Glomerular visceral epithelial cell (primary cell): ENCODE measurements around the gene ZXDC.
A peak's percentile ranks its signal among the peaks of the same experiment; 100 is the strongest.

Experiments
- DNase-seq: peaks from one replicate; pipeline ENCODE4 v3.0.0-alpha.2; 2016; ENCODE audit errors: extremely low spot score

ZXDC gene, protein sequence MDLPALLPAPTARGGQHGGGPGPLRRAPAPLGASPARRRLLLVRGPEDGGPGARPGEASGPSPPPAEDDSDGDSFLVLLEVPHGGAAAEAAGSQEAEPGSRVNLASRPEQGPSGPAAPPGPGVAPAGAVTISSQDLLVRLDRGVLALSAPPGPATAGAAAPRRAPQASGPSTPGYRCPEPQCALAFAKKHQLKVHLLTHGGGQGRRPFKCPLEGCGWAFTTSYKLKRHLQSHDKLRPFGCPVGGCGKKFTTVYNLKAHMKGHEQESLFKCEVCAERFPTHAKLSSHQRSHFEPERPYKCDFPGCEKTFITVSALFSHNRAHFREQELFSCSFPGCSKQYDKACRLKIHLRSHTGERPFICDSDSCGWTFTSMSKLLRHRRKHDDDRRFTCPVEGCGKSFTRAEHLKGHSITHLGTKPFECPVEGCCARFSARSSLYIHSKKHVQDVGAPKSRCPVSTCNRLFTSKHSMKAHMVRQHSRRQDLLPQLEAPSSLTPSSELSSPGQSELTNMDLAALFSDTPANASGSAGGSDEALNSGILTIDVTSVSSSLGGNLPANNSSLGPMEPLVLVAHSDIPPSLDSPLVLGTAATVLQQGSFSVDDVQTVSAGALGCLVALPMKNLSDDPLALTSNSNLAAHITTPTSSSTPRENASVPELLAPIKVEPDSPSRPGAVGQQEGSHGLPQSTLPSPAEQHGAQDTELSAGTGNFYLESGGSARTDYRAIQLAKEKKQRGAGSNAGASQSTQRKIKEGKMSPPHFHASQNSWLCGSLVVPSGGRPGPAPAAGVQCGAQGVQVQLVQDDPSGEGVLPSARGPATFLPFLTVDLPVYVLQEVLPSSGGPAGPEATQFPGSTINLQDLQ

DNA sequence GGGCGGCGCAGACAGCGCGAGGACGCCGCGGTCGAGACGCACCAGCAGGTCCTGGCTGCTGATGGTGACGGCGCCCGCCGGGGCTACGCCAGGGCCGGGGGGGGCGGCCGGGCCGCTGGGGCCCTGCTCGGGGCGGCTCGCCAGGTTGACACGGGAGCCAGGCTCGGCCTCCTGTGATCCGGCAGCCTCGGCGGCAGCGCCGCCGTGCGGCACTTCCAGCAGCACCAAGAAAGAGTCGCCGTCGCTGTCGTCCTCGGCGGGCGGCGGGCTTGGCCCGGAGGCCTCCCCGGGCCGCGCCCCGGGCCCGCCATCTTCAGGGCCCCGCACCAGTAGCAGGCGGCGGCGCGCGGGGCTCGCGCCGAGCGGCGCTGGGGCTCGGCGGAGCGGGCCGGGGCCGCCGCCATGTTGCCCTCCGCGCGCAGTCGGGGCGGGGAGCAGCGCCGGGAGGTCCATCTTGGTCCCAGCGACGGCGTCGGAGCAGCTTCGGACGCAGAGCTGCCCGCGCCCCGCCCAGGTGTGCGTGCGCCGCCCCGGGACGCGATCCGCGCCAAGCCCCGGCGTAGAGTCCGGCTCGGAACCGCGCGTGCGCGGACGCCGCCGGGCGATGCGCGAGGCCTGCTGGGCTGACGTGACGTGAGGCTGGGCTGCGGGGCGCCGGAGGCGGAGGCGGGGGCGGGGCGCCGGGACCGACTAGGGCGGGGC, at the start of gene ZXDC:
Gene ZXDC, minus strand, starts transcription at position 479 of the 702 bp plus-strand sequence. Its CDS starts 26 bp downstream, at position 453.
- DNase-seq = peak; percentile 96

DNA sequence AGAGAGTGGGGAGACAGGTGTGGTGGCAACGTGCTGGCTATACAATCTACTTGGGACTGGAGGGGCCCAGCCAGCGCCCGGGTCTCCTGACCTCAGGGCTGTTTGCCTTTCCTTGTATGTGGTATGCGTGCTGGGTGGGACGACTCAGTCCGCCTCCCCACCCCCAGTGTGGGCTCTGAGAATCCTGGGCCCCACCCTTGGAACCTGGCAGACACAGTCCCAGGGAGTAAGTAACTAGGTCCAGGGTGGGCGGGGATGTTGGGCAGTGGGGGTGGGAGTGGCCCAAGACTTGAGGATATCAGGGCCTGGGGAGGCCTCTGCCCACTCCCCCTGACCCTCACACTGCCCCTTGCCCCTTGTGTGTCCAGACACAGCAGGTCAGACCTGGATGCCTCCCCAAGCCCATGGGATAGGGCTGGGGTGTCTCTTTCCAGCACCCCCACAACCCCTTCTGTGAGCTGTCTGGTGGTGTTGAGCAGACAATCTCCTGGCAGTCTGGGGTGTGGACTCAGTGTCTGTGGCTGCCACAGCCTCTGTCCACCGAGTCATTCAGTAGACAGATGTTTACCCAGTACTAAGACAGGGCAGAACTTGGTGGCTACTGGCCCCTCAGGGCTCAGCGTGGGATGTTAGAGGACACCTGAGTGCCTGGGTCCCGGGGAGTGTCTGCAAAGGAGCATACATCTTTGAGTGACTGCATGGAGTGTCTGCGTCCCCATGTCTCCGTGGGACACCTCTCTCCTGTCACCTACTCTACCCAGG, 49.6 kb upstream of the ZXDC start:
- no peak for DNase-seq

DNA sequence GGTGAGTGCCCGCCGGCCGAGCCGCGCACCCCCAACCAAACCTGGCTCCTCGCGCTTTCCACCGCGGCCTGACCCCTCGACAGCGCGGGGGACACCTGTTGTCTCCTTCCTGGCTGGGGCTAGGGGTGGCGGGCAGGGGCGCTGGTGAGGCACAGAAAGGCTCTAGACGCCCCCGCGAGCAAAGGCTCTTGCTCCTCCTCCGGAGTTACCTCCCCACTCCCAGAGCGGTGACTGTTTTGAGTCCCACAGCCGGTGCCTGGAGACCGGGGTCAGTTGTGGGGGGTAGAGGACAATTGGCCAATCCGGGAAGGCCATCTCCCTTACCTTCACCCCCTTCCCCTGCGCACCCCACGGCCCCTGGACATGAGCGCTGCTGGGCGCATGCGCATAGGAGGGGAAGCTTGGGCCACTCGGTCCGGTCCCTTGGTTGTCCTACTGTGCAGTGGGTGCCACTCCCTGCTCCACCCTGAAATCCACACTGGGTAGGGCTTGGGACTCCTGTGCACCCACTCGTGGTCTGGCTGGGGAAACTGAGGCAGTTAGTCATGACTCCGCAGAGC, 48.8 kb upstream of the ZXDC start:
- peak; percentile 17 for DNase-seq

DNA sequence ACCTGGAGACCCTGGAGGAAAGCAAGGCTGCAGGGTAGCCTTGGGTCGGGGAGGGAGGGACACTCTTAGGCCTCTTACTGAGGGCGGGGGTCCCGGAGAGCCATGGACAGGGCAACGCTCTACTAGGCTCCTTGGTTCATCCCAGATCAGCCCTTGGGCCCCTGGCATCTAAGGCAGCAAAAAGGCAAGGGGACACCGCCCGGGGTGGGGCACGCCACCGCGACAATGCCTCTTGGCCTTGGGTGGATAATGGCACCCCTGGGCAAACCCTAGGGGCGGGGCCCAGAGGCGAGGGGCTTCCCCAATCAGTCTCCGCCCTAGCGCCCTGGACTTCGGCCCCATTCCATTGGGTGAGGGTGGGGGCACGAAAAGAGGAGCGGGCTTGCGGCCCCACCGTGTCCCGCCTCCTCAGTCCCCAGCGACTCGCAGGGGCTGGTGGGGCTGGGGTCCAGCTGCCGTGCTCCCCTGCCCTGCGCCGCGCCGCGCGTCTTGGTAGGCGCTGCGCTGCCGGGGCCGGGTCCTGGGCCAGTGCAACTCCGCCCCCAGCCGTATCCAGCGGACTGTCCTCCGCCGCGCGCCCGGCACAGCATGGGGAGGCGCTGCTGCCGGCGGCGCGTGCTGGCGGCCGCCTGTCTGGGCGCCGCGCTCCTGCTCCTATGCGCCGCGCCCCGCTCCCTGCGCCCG, 48.2 kb upstream of the ZXDC start, which contains the start of gene CHST13:
Gene CHST13, plus strand, starts transcription at position 411 of the 684 bp plus-strand sequence. Its CDS starts 178 bp downstream, at position 589.
- DNase-seq = peak; percentile 43

DNA sequence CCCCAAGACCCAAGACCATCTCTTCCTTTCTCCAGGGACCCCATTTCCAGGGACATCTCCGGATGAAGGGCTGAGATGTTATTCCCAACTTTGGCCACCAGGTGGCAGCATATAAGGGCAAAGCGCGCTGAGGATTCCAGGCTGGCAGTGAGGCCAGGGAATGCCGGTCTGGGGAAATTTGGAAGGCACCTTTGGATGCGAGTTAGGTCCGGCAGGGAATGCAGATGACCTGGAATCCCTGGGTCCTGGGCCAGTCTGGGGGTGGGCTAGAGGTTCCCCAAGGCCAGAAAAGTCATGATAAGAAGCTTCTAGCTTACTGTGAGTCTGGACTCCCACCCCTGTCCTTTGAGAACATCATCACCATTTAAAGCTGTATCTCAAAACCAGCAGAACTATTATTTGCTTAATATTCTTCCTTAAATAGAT, 46.7 kb upstream of the ZXDC start:
- peak; percentile 49 for DNase-seq

DNA sequence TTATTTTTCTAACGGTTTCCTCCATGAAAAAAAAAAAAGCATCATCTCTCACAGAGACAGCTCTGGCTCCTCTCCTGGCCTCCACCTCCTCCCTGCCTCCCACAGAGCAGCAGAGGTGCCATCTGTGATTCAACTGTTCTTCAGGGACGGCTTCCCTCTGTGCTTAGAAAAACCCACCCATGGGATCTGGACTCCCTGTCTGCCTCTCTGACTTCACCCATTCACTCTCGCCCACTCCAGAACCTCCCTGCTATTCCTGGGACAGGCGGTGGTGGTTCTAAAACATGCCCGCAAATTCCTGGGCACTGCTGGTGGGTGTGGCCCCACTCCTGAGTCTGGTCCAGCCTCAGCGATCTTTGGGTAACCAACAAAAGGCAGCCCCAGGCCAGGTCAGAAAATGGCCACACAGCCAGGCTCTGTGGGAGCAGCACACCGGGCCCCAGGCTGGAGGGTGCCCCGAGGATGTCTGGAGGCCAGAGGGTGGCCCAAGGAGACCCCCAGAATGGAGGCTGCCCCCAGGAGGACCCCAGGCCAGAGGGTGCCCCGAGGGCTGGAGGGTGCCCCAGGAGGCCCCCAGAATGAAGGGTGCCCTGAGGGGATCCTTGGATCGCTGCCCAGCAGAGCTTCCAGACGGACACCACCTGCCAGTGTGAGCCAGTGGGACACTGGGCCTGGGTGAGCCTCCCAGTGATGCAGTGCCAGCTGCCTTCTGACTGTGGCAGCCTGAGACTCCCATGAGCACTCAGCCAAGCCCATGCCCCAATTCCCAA, 45.6 kb upstream of the ZXDC start:
- no peak for DNase-seq

DNA sequence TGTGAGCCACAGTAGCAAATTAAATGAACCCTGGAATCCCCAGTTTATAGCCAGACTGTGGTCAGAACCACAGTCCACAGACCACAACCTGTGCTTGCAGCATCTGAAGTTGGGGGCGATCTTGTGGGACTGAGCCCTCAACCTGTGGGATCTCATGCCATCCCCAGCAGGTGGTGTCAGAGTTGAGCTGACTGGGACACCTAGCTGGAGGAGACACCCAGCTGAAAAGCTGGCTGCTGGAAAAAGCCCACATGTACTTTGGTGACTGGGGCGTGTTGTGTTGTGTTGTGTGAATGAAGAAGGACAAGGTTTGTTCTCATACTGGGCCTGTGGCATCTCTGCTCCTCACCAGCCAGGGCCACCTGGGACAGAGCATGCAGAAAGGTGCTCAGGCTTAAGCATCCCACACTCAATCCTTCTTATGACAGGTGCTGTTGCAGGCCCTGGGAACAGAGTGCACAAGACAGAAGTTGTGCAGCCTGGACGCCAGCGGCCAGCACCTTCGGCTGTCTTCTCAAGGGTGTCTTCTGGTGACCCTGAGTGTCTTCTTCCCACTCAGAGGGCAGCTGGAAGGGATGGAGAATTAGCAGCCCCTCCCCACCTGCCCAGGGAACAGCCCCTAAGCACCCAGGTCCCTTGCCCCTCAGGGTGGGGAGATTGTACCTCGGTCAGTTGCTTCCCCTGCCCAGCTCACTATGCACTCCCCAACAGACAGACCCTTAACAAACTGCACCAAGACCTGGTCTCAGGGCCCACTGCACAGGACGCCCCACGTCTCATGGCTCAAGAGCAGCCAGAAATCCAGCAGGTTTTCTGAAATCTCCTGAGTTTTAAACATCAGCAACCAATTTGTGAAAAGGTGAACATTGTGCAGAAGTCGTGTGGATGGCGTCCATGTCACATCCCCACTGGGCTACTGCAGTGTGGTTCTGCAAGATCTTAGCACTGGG, 44.1 kb upstream of the ZXDC start:
- no peak for DNase-seq

DNA sequence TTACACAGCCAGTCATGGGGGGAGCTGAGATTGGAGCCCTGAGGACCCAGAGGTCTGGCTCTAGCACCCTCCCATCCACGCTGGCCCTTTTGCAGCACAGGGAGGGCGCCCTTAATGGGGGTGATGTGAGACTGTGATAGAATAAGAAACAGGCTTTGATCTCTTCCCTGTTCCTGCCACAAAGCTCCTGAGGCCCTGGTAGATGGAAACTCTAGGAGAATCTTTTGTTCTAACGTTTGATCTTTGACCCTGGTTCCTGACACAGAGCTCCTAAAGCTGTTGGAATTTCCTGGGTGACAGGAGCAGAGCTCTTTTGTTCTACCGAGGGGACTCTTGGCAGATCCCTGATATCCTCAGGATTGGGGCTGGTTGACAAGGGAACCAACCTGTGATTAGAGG, 43.1 kb upstream of the ZXDC start:
- no peak for DNase-seq

DNA sequence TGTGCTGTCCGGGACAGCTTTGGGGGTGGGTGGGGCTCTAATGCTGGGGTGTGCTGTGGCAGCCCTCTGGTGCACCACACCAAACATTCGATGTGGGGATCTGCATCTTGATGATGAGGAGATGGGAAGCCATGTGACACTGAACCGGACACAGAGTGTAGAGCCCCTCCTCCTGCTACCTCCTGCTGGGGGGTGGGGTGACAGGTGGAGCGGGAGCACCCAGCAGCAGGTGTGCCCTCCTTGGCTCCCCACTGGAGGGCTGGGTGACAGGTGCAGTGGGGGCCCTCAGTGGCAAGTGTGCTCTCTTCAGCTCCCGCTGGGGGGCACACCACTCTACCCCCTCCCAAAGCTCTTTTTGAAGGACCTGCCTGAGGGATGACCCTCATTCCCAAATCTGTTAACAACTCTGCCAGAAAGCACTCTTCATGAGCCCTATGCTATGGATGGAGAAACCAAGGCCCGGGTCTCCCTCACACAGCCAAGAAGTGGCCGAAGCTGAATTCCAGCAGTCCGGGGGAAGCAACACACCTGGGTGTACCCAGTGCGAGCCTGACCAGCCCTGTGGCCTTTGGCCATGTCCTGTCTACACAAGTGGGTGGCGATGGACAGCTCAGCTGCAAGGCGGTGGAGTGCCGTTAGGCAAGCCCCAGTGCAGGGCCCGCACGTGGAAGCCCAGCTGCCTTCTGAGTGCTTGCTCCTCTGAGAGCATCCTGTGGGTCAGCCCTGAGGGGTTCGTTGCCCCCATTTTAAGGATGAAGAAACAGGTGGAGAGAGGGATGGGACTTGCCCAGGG, 42.5 kb upstream of the ZXDC start:
- DNase-seq = no peak

DNA sequence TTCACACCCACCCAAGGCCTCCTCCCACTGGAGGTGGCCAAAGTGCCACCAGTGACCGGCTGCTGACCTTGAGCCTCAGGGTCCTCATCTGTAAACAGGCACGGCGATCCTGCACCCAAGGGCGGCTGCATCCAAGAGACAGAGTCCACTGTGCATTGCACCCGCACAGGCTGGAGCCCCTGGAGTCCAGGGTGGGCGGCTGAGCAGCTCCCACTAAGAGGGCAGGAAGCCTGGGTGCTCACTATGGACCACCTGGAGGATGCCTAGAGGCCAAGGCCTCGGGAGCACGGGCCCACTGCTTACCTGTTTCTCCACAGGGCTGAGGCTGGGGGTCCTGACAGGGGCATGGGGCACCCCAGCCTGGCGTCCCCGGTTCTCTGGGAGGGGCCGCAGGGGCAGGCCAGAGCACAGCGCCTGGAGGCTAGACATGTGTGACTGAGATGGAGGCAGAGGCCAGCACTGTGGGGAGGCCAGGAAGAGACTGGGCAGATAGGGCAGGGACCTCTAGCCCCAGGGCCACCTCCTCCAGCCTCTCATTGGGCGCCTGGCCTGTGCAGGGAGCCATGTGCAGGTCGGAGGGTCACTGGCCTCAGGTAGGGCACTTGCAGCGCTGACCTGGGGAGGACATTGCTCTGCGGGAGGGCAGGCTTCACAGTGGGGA, 41.7 kb upstream of the ZXDC start, which contains the start of gene UROC1:
Gene UROC1, minus strand, starts transcription at position 483 of the 661 bp plus-strand sequence. Its CDS starts 54 bp downstream, at position 429.
- DNase-seq = no peak

DNA sequence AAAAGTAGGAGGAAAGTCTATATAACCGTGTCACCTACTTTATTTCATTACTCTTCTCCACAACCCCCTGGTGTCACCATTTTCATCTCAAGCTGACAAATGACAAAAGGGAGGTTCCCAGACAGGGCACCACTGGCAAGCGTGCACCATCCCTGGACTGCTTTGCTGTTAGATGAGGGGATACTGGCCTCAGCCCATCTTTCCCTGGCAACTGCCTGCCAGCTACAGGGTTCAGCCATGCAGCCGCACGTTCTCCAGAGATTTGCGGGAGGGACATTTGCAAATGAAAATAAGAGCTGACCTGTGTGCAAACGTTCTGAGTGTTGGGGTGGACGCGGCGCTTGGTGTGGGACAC, 41.2 kb upstream of the ZXDC start:
- no peak for DNase-seq

DNA sequence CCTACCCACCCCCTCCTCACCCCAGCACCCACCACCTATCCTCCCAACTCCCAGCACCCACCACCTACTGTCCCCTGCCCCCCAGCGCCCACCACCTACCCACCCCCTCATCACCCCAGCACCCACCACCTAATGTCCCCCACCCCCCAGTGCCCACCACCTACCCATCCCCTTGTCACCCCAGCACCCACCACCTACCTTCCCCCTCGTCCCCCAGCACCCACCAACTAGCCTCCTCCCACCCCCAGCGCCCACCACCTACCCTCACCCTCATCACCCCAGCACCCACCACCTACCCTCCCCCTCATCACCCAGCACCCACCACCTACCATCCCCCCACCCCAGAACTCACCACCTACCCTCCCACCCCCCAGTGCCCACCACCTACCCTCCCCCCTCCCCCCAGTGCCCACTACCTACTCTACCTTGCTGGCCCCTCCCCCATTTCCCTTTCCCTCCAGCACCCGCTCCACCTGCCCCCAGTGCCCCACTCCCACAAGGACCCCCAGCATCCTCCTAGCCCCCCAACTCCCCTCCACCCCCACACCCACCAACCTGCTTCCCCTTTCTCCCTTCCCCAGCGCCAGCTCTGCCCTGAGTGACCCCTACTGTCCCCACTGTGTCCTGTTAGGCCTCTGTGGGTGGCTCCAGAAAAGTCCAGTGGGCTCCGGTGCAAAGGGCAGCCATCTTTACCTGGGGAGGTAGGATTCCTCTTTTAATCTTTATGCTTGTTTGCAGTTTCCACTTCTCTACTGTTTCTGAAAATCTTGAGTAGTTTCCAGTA, 40.7 kb upstream of the ZXDC start:
- DNase-seq = no peak

DNA sequence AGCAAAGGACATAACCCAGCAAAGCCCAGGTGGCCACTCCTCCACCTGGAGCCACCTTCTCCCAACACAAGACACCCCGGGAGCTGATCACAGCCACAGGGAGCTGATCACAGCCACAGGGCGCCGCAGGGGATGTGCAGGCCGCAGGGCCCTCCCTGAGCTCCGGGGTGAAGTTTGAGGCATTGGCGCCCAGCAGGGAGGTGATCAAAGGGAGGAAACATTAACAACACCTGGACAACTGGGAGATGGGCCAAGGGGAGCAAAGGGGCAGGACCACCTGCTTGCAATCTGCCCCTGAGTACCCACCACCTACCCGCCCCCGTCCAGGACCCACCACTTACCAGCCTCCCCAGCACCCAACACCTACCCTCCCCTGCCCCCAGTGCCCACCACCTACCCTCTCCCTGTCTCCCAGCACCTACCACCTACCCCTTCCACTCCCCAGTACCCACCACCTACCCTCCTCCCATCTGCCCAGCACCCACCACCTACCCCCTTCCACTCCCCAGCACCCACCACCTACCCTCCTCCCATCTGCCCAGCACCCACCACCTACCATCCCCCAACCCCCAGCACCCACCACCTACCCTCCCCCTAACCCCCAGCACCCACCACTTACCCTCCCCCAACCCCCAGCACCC, 39.5 kb upstream of the ZXDC start:
- no peak for DNase-seq

DNA sequence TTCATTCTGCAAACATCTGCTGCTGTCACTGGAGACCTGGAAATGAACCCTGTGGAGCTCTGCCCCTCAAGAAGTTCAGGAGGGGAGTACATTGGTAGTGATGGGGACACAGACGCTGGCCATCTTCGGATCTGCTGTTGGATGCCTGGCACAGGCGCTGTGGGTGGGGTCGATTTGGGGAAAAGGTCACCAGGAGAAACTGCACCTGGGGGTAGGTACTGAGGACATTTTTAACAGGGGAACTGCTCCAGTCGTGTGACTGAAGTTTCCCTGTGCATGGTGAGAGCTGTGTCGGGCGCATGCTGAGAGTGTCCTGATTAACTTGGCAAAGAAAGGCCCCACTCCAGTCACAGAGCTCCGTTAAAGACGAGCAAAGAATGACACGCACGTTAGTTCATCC, 38.5 kb upstream of the ZXDC start:
- no peak for DNase-seq

DNA sequence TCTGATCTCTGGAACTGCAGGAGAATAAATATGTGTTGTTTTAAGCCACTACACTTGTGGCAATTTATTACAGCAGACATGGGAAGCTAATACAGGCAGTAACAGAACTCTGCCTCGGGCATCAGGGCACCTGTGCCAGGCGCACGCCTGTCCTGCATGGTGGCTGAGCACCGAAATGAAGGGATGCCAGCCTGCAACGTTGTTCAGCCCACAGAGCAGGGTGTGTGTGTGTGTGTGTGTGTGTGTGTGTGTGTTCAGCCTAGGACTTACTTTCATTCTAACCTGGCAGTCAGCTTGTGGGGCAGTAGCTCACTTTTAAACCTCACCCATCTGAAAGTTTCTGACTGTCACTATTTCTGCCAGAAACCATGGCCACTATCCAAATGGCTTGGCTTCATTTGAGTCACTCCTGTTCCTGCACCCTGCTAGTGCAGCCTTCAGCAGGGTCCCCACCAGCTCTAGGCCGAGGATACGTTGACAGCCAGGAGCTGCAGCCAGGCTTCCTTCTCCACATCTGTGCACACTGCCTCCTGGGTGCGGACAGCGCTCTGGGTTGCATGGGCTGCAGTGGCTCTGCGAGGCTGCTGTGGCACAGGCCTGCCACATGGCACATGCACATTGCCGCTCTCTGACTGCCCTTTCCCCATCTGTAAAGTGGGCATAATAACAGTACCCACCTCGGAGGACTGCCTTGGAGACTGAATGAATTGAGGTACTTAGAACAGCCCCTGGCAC, 37.4 kb upstream of the ZXDC start:
- DNase-seq = no peak
